ENCODE measurements around the gene ERFE.

Gene ERFE

DNA sequence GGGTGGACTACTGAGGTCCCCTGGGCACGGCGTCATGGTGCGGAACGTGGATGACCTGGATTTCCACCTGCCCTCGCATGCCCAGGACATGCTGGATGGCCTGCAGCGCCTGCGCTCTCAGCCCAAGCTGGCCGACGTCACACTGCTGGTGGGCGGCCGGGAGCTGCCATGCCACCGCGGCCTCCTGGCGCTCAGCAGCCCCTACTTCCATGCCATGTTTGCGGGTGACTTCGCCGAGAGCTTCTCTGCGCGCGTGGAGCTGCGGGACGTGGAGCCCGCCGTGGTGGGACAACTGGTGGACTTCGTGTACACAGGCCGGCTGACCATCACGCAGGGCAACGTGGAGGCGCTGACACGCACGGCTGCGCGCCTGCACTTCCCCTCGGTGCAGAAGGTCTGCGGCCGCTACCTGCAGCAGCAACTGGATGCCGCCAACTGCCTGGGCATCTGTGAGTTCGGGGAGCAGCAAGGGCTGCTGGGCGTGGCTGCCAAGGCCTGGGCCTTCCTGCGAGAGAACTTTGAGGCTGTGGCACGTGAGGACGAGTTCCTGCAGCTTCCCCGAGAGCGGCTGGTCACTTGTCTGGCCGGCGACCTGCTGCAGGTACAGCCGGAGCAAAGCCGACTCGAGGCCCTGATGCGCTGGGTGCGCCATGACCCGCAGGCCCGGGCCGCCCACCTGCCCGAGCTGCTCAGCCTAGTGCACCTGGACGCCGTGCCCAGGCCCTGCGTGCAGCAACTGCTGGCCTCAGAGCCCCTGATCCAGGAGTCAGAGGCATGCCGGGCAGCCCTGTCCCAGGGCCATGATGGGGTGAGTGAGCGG is 17.8 kb upstream of the ERFE start:
- no peak for DNase-seq (ENCODE audit: low spot score)
- TF ChIP-seq, protein P1, sequence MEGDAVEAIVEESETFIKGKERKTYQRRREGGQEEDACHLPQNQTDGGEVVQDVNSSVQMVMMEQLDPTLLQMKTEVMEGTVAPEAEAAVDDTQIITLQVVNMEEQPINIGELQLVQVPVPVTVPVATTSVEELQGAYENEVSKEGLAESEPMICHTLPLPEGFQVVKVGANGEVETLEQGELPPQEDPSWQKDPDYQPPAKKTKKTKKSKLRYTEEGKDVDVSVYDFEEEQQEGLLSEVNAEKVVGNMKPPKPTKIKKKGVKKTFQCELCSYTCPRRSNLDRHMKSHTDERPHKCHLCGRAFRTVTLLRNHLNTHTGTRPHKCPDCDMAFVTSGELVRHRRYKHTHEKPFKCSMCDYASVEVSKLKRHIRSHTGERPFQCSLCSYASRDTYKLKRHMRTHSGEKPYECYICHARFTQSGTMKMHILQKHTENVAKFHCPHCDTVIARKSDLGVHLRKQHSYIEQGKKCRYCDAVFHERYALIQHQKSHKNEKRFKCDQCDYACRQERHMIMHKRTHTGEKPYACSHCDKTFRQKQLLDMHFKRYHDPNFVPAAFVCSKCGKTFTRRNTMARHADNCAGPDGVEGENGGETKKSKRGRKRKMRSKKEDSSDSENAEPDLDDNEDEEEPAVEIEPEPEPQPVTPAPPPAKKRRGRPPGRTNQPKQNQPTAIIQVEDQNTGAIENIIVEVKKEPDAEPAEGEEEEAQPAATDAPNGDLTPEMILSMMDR (IDR thresholded peaks at IDR 0.05; ENCODE audit: borderline replicate concordance, control extremely low read depth, extremely low read depth, insufficient read depth, missing control alignments): no peak
- in situ Hi-C loops (cut with MboI; ENCODE audit: low sequenced_read_pairs, unreplicated experiment): no loop called here

DNA sequence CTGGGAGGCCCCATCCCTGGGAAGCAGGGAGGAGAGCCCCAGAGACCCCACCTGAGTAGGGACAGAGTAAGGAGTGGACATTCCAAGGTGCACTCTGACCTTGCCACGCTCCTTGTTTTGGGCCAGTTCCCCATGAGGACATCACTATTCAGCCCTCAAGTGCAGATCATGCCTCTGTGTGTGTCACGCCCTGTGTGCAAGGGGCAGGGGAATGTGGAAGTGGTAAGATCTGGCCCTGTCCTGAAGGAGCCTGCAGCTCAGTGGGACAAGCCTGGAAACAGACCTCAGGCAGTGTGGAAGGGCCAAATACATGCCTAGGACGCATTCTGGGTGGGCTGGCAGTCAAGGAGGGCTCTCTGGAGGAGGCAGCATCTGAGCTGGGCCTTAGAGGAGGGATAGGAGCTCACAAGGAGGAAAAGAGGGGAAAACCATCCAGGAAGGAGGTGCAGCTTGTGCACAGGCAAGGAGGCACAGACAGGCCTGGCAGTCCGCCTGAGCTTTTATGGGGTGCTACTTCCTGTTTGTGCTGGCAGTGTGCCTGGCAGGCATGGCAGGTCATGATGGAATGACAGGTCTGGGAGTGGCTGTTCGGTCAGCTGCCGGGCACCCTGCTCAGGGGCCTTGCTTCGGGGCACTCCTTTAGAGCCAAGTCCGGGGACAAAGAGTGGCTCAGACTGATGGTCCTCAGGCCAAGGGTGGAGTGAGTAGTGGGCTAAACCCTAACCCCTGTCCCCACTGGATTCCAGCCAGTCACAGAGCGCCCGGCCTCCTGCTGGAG is 17.0 kb upstream of the ERFE start:
- TF ChIP-seq, protein P1 (IDR thresholded peaks at IDR 0.05; ENCODE audit: borderline replicate concordance, control extremely low read depth, extremely low read depth, insufficient read depth, missing control alignments): no peak
- in situ Hi-C loops (cut with MboI; ENCODE audit: low sequenced_read_pairs, unreplicated experiment): no loop called here
- no peak for DNase-seq (ENCODE audit: low spot score)

DNA sequence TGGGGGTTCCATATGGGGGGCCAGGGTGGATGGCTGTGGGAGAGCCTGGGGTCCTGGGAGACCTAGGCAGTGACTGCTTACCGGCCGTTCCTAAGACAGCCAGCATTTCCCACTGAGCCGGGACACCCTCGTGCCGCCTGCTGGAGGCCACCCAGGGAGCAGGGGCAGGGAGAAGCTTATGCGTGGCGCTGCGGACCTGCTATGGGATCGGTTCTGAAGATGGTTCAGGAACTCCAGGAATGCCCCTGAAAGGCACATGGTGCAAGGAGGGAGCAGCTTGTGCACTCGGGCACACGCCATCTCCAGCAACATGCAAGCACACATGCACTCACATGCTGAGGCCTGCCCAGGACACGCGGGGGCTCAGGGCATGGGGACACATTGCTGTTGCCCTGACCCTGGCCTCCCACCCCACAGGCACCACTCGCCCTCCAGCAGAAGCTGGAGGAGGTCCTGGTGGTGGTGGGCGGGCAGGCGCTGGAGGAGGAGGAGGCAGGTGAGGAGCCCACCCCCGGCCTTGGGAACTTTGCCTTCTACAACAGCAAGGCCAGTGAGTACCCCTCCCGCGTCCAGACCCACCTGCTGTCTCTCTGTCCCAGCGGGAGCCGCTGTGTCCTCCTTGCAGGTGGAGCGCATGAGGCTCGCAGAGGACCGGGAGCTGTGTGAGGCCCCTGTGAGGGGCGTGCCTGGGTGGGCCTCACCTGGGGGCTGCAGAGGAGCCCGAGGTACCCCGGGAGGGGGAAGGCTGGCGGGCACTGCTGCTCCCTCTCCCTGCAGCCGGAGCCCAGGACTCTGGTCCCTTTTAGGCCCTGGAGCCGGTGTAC is 16.2 kb upstream of the ERFE start:
- TF ChIP-seq, protein P1 (IDR thresholded peaks at IDR 0.05; ENCODE audit: borderline replicate concordance, control extremely low read depth, extremely low read depth, insufficient read depth, missing control alignments): no peak
- no peak for DNase-seq (ENCODE audit: low spot score)
- in situ Hi-C loops (cut with MboI; ENCODE audit: low sequenced_read_pairs, unreplicated experiment): no loop called here

DNA sequence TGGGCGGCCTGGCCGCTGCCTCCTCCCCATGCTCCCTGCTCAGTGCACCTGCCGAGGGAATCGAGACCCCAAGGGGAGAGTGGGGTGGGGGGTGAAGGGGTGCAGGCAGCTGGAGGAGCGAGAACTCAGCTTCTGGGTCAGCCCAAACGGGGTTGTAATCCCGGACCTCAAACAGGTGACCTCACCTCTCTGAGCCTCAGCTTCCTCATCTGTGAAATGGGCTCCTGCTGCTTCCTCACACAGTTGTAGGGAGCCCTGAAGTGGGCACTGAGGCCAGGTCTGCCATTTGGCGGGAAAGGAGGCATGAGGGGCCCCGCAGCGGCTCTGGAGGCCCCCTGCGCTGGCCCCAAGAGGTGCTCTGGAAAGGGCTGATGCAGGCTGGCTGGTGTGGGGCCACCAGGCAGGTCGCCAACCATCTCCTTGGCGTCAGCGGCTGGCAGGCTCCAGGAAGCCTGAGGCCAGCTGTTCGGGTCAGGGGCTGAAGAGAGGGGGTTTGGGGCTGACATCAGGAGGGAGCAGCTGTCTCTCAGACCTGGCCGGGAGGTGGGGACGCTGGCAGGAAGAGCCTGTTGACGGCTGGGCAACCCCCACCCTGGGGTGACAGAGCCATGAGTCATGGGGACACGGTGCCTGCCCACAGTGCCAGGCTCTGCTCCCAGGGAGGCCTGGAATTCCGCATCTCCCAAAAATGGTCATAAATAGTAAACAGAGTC is 15.4 kb upstream of the ERFE start:
- DNase-seq (ENCODE audit: low spot score): no peak
- in situ Hi-C loops (cut with MboI; ENCODE audit: low sequenced_read_pairs, unreplicated experiment): no loop called here
- TF ChIP-seq, protein P1 (IDR thresholded peaks at IDR 0.05; ENCODE audit: borderline replicate concordance, control extremely low read depth, extremely low read depth, insufficient read depth, missing control alignments): no peak

DNA sequence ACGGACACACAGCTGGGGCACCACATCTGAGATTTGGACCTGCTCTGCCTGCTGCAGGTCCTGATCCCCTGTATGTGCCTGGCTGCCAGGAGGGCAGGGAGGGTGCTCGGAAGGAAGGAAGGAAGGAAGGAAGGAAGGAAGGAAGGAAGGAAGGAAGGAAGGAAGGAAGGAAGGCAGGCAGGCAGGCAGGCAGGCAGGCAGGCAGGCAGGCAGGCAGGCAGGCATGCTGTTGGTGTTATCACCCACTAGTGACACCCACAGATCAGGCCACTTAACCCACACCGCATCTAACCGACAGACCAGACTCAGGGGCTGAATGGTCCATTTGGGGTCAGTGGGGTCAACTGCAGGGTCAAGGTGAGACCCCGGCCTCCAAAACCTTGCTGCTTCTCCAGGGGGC is 14.5 kb upstream of the ERFE start:
- in situ Hi-C loops (cut with MboI; ENCODE audit: low sequenced_read_pairs, unreplicated experiment): no loop called here
- TF ChIP-seq, protein P1 (IDR thresholded peaks at IDR 0.05; ENCODE audit: borderline replicate concordance, control extremely low read depth, extremely low read depth, insufficient read depth, missing control alignments): no peak
- DNase-seq (ENCODE audit: low spot score): no peak

DNA sequence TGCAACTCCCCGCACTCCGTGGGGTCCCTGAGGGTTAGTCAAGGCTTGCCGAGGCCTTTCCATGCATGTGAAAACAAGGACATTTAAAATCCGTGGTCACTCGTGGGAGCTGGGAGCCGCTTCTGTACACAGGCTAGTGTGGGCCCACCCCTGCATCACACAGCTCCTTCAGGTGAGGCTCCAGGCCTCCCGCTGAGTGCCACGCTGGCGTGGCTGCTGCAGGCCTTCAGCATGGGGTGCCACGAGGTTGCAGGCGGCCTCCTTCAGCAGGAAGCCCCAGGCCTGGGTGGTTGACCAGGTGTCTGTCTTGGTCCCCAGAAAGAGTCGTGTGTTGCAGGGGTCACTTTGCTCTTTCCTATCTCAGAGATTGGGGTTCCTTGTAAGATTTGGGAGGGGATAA is 13.7 kb upstream of the ERFE start:
- TF ChIP-seq, protein P1 (IDR thresholded peaks at IDR 0.05; ENCODE audit: borderline replicate concordance, control extremely low read depth, extremely low read depth, insufficient read depth, missing control alignments): no peak
- in situ Hi-C loops (cut with MboI; ENCODE audit: low sequenced_read_pairs, unreplicated experiment): no loop called here
- DNase-seq (ENCODE audit: low spot score): no peak

Measured in GM13976 (cell line).